GM12865 (cell line): ENCODE measurements around the gene NPR1.

Experiments used
- DNase-seq: peaks from one replicate; pipeline ENCODE4 v3.0.0; 2010; ENCODE audit warnings: low read depth
- H3K4me3 ChIP-seq: 2 replicates; pipeline ENCODE4 v1.5.1; 2011; ENCODE audit warnings: mild to moderate bottlenecking, low read depth, low read length, control low read depth
- CTCF ChIP-seq: IDR thresholded peaks from 2 replicates; pipeline ENCODE4 v1.5.1; 2011; ENCODE audit warnings: low read length, control low read depth, low read depth, inconsistent platforms; ENCODE audit not compliant: insufficient read depth; ENCODE audit errors: missing control alignments

NPR1 gene

GRCh38 chr1:153669606-153670005 is 8.9 kb upstream of the NPR1 start:
- H3K4me3 ChIP-seq: peak overlapping the region; percentile 97
- no peak for TF ChIP-seq CTCF
- DNase-seq: no peak

GRCh38 chr1:153670257-153670858 is 8.1 kb upstream of the NPR1 start:
- DNase-seq: no peak
- TF ChIP-seq CTCF: no peak
- peak overlapping the region; percentile 97 for H3K4me3 ChIP-seq

- TF ChIP-seq CTCF: peak; percentile 1
- DNase-seq: peak; percentile 100
- H3K4me3 ChIP-seq: peak within 1 kb of the TSS; percentile 97
Observed at GRCh38 chr1:153670859-153671627, 7.4 kb upstream of the NPR1 start, which contains the start of gene ILF2. TSS of gene ILF2 (minus strand) at chr1:153670993. CDS start at chr1:153670922, 71 bp downstream.

- TF ChIP-seq CTCF: peak; percentile 4
- peak; percentile 60 for DNase-seq
- H3K4me3 ChIP-seq: peak overlapping the region; percentile 92
Observed at GRCh38 chr1:153671628-153672353, 6.7 kb upstream of the NPR1 start.

GRCh38 chr1:153673511-153673910 is 5.0 kb upstream of the NPR1 start:
- no peak for TF ChIP-seq CTCF
- no peak for DNase-seq
- no peak overlapping the region for H3K4me3 ChIP-seq

GRCh38 chr1:153677718-153678518 is 570 bp upstream of the NPR1 start:
- TF ChIP-seq CTCF: peak; percentile 94
- DNase-seq: peak; percentile 70
- H3K4me3 ChIP-seq: peak overlapping the region; percentile 2
